Kidney (tissue), 14 donors: ENCODE data around the gene KMT2C. TPM values are rescaled to one million over a fixed set of nuclear protein-coding genes. Genes with fewer than 3 reads are reported as not detected.
"Not testable (repeated sequence)": the region's sequence is repeated elsewhere in the genome, so short reads cannot be mapped to it uniquely, and the experiment has no call there.

Experiments used
- DNase-seq, 5 donors: peaks; one replicate each; pipeline ENCODE4 v3.0.0-alpha.2; 2013 to 2020
- FAIRE-seq: peaks from 2 replicates; lab custom pipeline; 2012; peaks lifted over from hg19 to GRCh38; lab: Jason Lieb, UNC
- H3K27ac ChIP-seq, 2 donors: one replicate each; pipeline ENCODE4 v1.7.0; 2013; ENCODE audit warnings: low read depth in 2 of 2, low read length in 2 of 2, inconsistent platforms in 1 of 2
- H3K27me3 ChIP-seq: one replicate; pipeline ENCODE4 v1.7.1; 2013; ENCODE audit warnings: low read length, inconsistent platforms; ENCODE audit not compliant: control insufficient read depth, insufficient read depth
- H3K36me3 ChIP-seq, 3 donors: one replicate each; pipeline versions ENCODE4 v1.7.0 to v1.7.1; 2013; ENCODE audit warnings: low read length in 3 of 3, control low read depth in 1 of 3, inconsistent platforms in 1 of 3; ENCODE audit not compliant: insufficient read depth in 3 of 3, control insufficient read depth in 2 of 3
- H3K4me1 ChIP-seq, 3 donors: one replicate each; pipeline versions ENCODE4 v1.7.0 to v1.7.1; 2013; ENCODE audit warnings: low read length in 3 of 3, inconsistent platforms in 1 of 3, low read depth in 1 of 3; ENCODE audit not compliant: control insufficient read depth in 2 of 3, insufficient read depth in 2 of 3
- H3K4me3 ChIP-seq, 3 donors: one replicate each; pipeline versions ENCODE4 v1.7.0 to v1.8.1; 2013; ENCODE audit warnings: low read length in 3 of 3, control low read depth in 1 of 3, inconsistent platforms in 1 of 3
- H3K9ac ChIP-seq, 3 donors: one replicate each; pipeline versions ENCODE4 v1.7.0 to v1.7.1; 2013; ENCODE audit warnings: low read length in 3 of 3, control low read depth in 1 of 3, inconsistent platforms in 1 of 3
- H3K9me3 ChIP-seq, 3 donors: one replicate each; pipeline versions ENCODE4 v1.7.0 to v1.7.1; 2013; ENCODE audit warnings: low read length in 3 of 3, control low read depth in 1 of 3, inconsistent platforms in 1 of 3; ENCODE audit not compliant: control insufficient read depth in 2 of 3, insufficient read depth in 1 of 3
- CTCF ChIP-seq: IDR thresholded peaks from 3 replicates; pipeline ENCODE4 v1.5.1; 2012; ENCODE audit warnings: mild to moderate bottlenecking, moderate library complexity, borderline replicate concordance; ENCODE audit not compliant: insufficient read depth; ENCODE audit errors: extremely low read depth
- intact Hi-C: fragments of 100-400 bp; cut with DNase I; formaldehyde crosslinking; loops from one replicate; pipeline ENCODE4 v1.11.1; 2022
- polyA plus RNA-seq: library from polyadenylated mRNA; stranded (reverse); fragments of 350-450 nt; fragmentation: Illumina TruSeq; extraction: RNeasy Lipid Tissue Mini Kit (QIAGEN cat#74804); gene quantifications from one replicate; pipeline ENCODE4 v1.2.3, GENCODE V29; 2014; ENCODE audit warnings: low read depth, low replicate concordance; ENCODE audit not compliant: insufficient read depth
- total RNA-seq: library from RNA; stranded (reverse); fragmentation: NEBNext Ultra II Directional; extraction: Animal tissue kit (Norgen Biotek cat#: 25700); gene quantifications from one replicate; pipeline ENCODE4 v1.2.1, GENCODE V29; 2021
- donor health status: control.
- donor health status: control.
- donor health status: control.
- donor health status: control.
- donor health status: control.
- donor health status: DM: yes; HTN: yes; CAD: no.
- donor health status: Normal renal cell carcinoma (clear cell type).

The KMT2C gene
- total and polyA plus RNA-seq, 2 donors from 2014 or later: 4.8 to 102 TPM

- no peak for DNase-seq
- no peak for TF ChIP-seq CTCF
- no peak overlapping the region for H3K9ac ChIP-seq
- no peaks in the 10 kb centered on the region for H3K36me3 ChIP-seq
- H3K27me3 ChIP-seq: no peaks in the 10 kb centered on the region
- H3K27ac ChIP-seq: no peak overlapping the region
- peak; percentile 46 for FAIRE-seq
- peaks cover 0 to 9% (median 7%) of the 10 kb centered on the region in 3 donors for H3K4me1 ChIP-seq
- no peak overlapping the region for H3K4me3 ChIP-seq
- no peaks in the 10 kb centered on the region for H3K9me3 ChIP-seq
- intact Hi-C loops: no loop called here
These were observed 4.9 kb downstream of the KMT2C start for GRCh38 chr7:152430854-152431253.

- H3K4me3 ChIP-seq, FAIRE-seq, H3K4me1 ChIP-seq, intact Hi-C loops, H3K27me3 ChIP-seq, H3K36me3 ChIP-seq, H3K9me3 ChIP-seq, H3K9ac ChIP-seq, DNase-seq, H3K27ac ChIP-seq: not testable (repeated sequence)
These were observed 5.7 kb downstream of the KMT2C start for GRCh38 chr7:152430118-152430517.

- DNase-seq: no peak
- no peak for TF ChIP-seq CTCF
- no peak overlapping the region for H3K9ac ChIP-seq
These were observed 11.3 kb downstream of the KMT2C start for GRCh38 chr7:152424348-152425108.

GRCh38 chr7:152423991-152424347 is 11.8 kb downstream of the KMT2C start:
- intact Hi-C loops: no loop called here
- H3K9me3 ChIP-seq: peaks cover 0 to 12% (median 0%) of the 10 kb centered on the region in 3 donors
- H3K9ac ChIP-seq: no peak overlapping the region
- H3K27ac ChIP-seq: no peak overlapping the region
- no peak for TF ChIP-seq CTCF
- FAIRE-seq: no peak
- H3K27me3 ChIP-seq: no peaks in the 10 kb centered on the region
- DNase-seq: no peak
- H3K36me3 ChIP-seq: no peaks in the 10 kb centered on the region
- no peak overlapping the region for H3K4me3 ChIP-seq
- peaks cover 0 to 5% (median 0%) of the 10 kb centered on the region in 3 donors for H3K4me1 ChIP-seq

More at GRCh38 chr7:152424348-152425108, 11.3 kb downstream of the KMT2C start:
- FAIRE-seq: no peak
- H3K4me3 ChIP-seq: no peak overlapping the region
- H3K4me1 ChIP-seq: peaks cover 0 to 5% (median 0%) of the 10 kb centered on the region in 3 donors
- no peak overlapping the region for H3K27ac ChIP-seq
- peaks cover 0 to 12% (median 0%) of the 10 kb centered on the region in 3 donors for H3K9me3 ChIP-seq
- H3K36me3 ChIP-seq: no peaks in the 10 kb centered on the region
- intact Hi-C loops: no loop called here
- H3K27me3 ChIP-seq: no peaks in the 10 kb centered on the region

GRCh38 chr7:152423171-152423570 is 12.6 kb downstream of the KMT2C start:
- FAIRE-seq, H3K4me3 ChIP-seq, DNase-seq, H3K36me3 ChIP-seq, H3K9ac ChIP-seq, H3K27me3 ChIP-seq, H3K27ac ChIP-seq, intact Hi-C loops, H3K4me1 ChIP-seq: not testable (repeated sequence)
- peaks cover 0 to 12% (median 0%) of the 10 kb centered on the region in 3 donors for H3K9me3 ChIP-seq

- H3K4me1 ChIP-seq, H3K27ac ChIP-seq, FAIRE-seq, DNase-seq, H3K27me3 ChIP-seq, intact Hi-C loops, H3K36me3 ChIP-seq, H3K4me3 ChIP-seq, H3K9ac ChIP-seq: not testable (repeated sequence)
- peaks cover 0 to 12% (median 0%) of the 10 kb centered on the region in 3 donors for H3K9me3 ChIP-seq
These were observed 14.9 kb downstream of the KMT2C start for GRCh38 chr7:152420950-152421349.
